H9 (cell line): ENCODE results near the gene CAVIN1. TPM values are rescaled to one million over a fixed set of nuclear protein-coding genes. Genes with fewer than 3 reads are reported as not detected.

Source experiments
- DNase-seq: peaks from one replicate; pipeline ENCODE4 v3.0.0-alpha.2; 2017
- H2AFZ ChIP-seq: one replicate; pipeline ENCODE4 v1.6.1; 2013; ENCODE audit warnings: mild to moderate bottlenecking, low read length, control low read depth, moderate library complexity
- H2AK5ac ChIP-seq: 2 replicates; pipeline ENCODE4 v1.6.1; 2013; ENCODE audit warnings: low read length, control low read depth, mixed read lengths; ENCODE audit not compliant: insufficient read length
- H2BK120ac ChIP-seq: one replicate; pipeline ENCODE4 v1.6.1; 2013; ENCODE audit warnings: low read depth, mild to moderate bottlenecking, low read length, control low read depth, inconsistent platforms; ENCODE audit not compliant: poor library complexity, severe bottlenecking
- H2BK12ac ChIP-seq: 2 replicates; pipeline ENCODE4 v1.6.1; 2013; ENCODE audit warnings: low read length, control low read depth, mixed read lengths, low read depth; ENCODE audit not compliant: insufficient read length
- H2BK15ac ChIP-seq: 2 replicates; pipeline ENCODE4 v1.6.1; 2013; ENCODE audit warnings: low read depth, low read length, control low read depth
- H2BK20ac ChIP-seq: one replicate; pipeline ENCODE4 v1.6.1; 2013; ENCODE audit warnings: low read depth, mild to moderate bottlenecking, low read length, control low read depth, inconsistent platforms; ENCODE audit not compliant: poor library complexity, severe bottlenecking
- H2BK5ac ChIP-seq: 2 replicates; pipeline ENCODE4 v1.6.1; 2013; ENCODE audit warnings: low read length, control low read depth, mixed read lengths; ENCODE audit not compliant: insufficient read length
- H3K14ac ChIP-seq: 2 replicates; pipeline ENCODE4 v1.6.1; 2013; ENCODE audit warnings: low read length, control low read depth; ENCODE audit not compliant: insufficient read depth
- H3K18ac ChIP-seq: 2 replicates; pipeline ENCODE4 v1.6.1; 2013; ENCODE audit warnings: low read depth, mild to moderate bottlenecking, mixed read lengths, low read length, control low read depth; ENCODE audit not compliant: insufficient read length
- H3K23ac ChIP-seq: 2 replicates; pipeline ENCODE4 v1.6.1; 2013; ENCODE audit warnings: low read length, control low read depth, mixed read lengths, low read depth; ENCODE audit not compliant: insufficient read length
- H3K23me2 ChIP-seq: 2 replicates; pipeline ENCODE4 v1.6.1; 2013; ENCODE audit warnings: low read depth, mild to moderate bottlenecking, mixed read lengths, low read length, control low read depth; ENCODE audit not compliant: insufficient read length, poor library complexity, severe bottlenecking
- H3K27ac ChIP-seq: 2 replicates; pipeline ENCODE4 v1.5.1; 2013; ENCODE audit warnings: low read length, control low read depth, mixed read lengths, low read depth; ENCODE audit not compliant: insufficient read length
- H3K27me3 ChIP-seq: 2 replicates; pipeline ENCODE4 v1.6.1; 2013; ENCODE audit warnings: low read length, control low read depth, inconsistent platforms; ENCODE audit not compliant: insufficient read depth
- H3K4ac ChIP-seq: 2 replicates; pipeline ENCODE4 v1.6.1; 2013; ENCODE audit warnings: low read depth, mild to moderate bottlenecking, control low read depth, inconsistent platforms, low read length, moderate library complexity
- H3K4me1 ChIP-seq: 2 replicates; pipeline ENCODE4 v1.6.1; 2013; ENCODE audit warnings: low read length, control low read depth, inconsistent platforms; ENCODE audit not compliant: insufficient read depth
- H3K4me2 ChIP-seq: 2 replicates; pipeline ENCODE4 v1.6.1; 2013; ENCODE audit warnings: low read length, control low read depth, mixed read lengths; ENCODE audit not compliant: insufficient read length, insufficient read depth
- H3K56ac ChIP-seq: 2 replicates; pipeline ENCODE4 v1.6.1; 2013; ENCODE audit warnings: low read depth, mild to moderate bottlenecking, mixed read lengths, low read length, control low read depth; ENCODE audit not compliant: insufficient read length
- H3K79me1 ChIP-seq: 2 replicates; pipeline ENCODE4 v1.6.1; 2013; ENCODE audit warnings: low read depth, mild to moderate bottlenecking, moderate library complexity, low read length, control low read depth, inconsistent platforms; ENCODE audit not compliant: insufficient read depth, poor library complexity, severe bottlenecking
- H3K79me2 ChIP-seq: 2 replicates; pipeline ENCODE4 v1.6.1; 2013; ENCODE audit warnings: low read length, control low read depth, inconsistent platforms; ENCODE audit not compliant: insufficient read depth
- H3K9ac ChIP-seq: 2 replicates; pipeline ENCODE4 v1.6.1; 2013; ENCODE audit warnings: low read length, control low read depth, mixed read lengths; ENCODE audit not compliant: insufficient read length; ENCODE audit errors: extremely low read depth
- H3K9me3 ChIP-seq: one replicate; pipeline ENCODE4 v1.6.1; 2013; ENCODE audit warnings: low read depth, low read length, inconsistent platforms; ENCODE audit not compliant: control insufficient read depth
- H3T11ph ChIP-seq: one replicate; pipeline ENCODE4 v1.6.1; 2013; ENCODE audit warnings: mild to moderate bottlenecking, low read length, control low read depth, inconsistent platforms
- H4K20me1 ChIP-seq: one replicate; pipeline ENCODE4 v1.6.1; 2013; ENCODE audit not compliant: control insufficient read depth, insufficient read length, insufficient read depth
- H4K5ac ChIP-seq: 2 replicates; pipeline ENCODE4 v1.6.1; 2013; ENCODE audit warnings: low read depth, mild to moderate bottlenecking, mixed read lengths, low read length, control low read depth; ENCODE audit not compliant: insufficient read length
- H4K8ac ChIP-seq: replicated peaks from 2 replicates; pipeline ENCODE4 v1.6.1; 2013; ENCODE audit warnings: low read length, control low read depth, mixed read lengths, low read depth; ENCODE audit not compliant: insufficient read length
- H4K91ac ChIP-seq: 2 replicates; pipeline ENCODE4 v1.6.1; 2013; ENCODE audit warnings: low read depth, mild to moderate bottlenecking, moderate library complexity, mixed read lengths, low read length, control low read depth; ENCODE audit not compliant: insufficient read length
- H3K27ac Mint-ChIP-seq, 3 experiments: 2 replicates in 2 of 3; 3 replicates in 1 of 3; pipeline ENCODE4 v1.8.0; 2020 to 2021; ENCODE audit warnings: mixed read lengths in 3 of 3, mild to moderate bottlenecking in 1 of 3, moderate library complexity in 1 of 3
- H3K27me3 Mint-ChIP-seq: 2 replicates; pipeline ENCODE4 v1.8.0; 2021; ENCODE audit warnings: low read depth, mild to moderate bottlenecking, moderate library complexity, mixed read lengths
- H3K36me3 Mint-ChIP-seq, 3 experiments: 2 replicates in 2 of 3; 3 replicates in 1 of 3; pipeline ENCODE4 v1.8.0; 2020 to 2021; ENCODE audit warnings: low read depth in 3 of 3, mixed read lengths in 3 of 3; ENCODE audit not compliant: insufficient read depth in 1 of 3
- H3K4me1 Mint-ChIP-seq, 2 experiments: 2 replicates each; pipeline ENCODE4 v1.8.0; 2020; ENCODE audit warnings: mixed read lengths in 2 of 2
- H3K4me3 Mint-ChIP-seq, 2 experiments: 2 replicates in 1 of 2; 3 replicates in 1 of 2; pipeline ENCODE4 v1.8.0; 2020 to 2021; ENCODE audit warnings: mild to moderate bottlenecking in 2 of 2, mixed read lengths in 2 of 2, moderate library complexity in 1 of 2
- H3K9me3 Mint-ChIP-seq, 2 experiments: 2 replicates in 1 of 2; 3 replicates in 1 of 2; pipeline ENCODE4 v1.8.0; 2020; ENCODE audit warnings: mild to moderate bottlenecking in 2 of 2, mixed read lengths in 2 of 2, moderate library complexity in 1 of 2
- WGBS: extraction: QIAGEN DNeasy Blood & Tissue Kit; methylation state at CpG from one replicate; pipeline ENCODE4 v1.1.7; 2013; ENCODE audit warnings: missing lambda C conversion rate, low lambda C conversion rate, mixed read lengths; ENCODE audit not compliant: insufficient read length; ENCODE audit errors: extremely low coverage; 5-methylcytosine and 5-hydroxymethylcytosine counted together
- total RNA-seq: library from RNA; stranded (reverse); gene quantifications from 2 replicates; pipeline ENCODE4 v1.2.1, GENCODE V29; 2021
- TF ChIP-seq, protein P1 (sequence below): fragments of 200-600 bp; sonication (generic); conservative IDR thresholded peaks from 3 replicates; pipeline ENCODE4 v1.8.0; 2021; ENCODE audit warnings: antibody characterized with exemption, mild to moderate bottlenecking

CAVIN1 gene
- total RNA-seq, 1 experiment from 2014 or later, result 65.2 TPM

DNA sequence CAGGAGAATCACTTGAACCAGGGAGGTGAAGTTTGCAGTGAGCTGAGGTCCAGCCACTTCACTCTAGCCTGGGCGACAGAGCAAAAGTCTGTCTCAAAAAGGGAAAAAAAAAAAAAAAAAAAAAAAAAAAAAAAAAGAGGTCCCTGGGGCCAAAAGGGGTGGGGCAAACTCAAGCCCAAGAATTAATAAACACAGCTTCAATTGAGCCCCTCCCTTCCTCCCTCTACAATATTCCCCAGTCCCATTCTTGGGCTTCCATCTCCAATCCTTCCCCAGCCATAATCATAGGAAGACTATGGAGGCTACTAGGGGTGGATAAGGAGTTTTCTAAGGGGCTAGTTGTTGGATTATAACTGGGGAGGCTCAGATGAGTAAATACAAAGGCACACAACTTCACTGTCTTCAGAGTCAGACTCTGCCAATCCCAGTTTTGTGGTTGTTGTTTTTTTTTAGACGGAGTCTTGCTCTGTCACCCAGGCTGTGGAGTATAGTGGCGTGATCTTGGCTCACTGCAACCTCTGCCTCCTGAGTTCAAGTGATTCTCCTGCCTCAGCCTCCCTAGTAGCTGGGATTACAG lies 9.5 kb downstream of the CAVIN1 start:
- no peak overlapping the region for H3T11ph ChIP-seq
- no peak overlapping the region for H3K23ac ChIP-seq
- no peak overlapping the region for H2BK12ac ChIP-seq
- no peak for DNase-seq
- no peaks in the 10 kb centered on the region for H3K27me3 Mint-ChIP-seq
- H3K9me3 Mint-ChIP-seq, result no peaks in the 10 kb centered on the region
- H3K79me2 ChIP-seq, result no peaks in the 10 kb centered on the region
- H3K56ac ChIP-seq, result no peak overlapping the region
- H2BK5ac ChIP-seq, result no peak overlapping the region
- no peak overlapping the region; a peak in 1 of 7 replicates for H3K27ac Mint-ChIP-seq
- H3K4me1 ChIP-seq, result peaks cover 4% of the 10 kb centered on the region; the same call in 1 of the 2 replicates
- no peak overlapping the region for H2AFZ ChIP-seq
- no peak overlapping the region for H3K27ac ChIP-seq
- no peak overlapping the region for H2BK15ac ChIP-seq
- peaks cover 0 to 9% (median 5%) of the 10 kb centered on the region in 3 experiments; a peak in 3 of 7 replicates for H3K36me3 Mint-ChIP-seq
- no peak overlapping the region for H4K8ac ChIP-seq
- no peaks in the 10 kb centered on the region for H3K23me2 ChIP-seq
- TF ChIP-seq, protein P1, sequence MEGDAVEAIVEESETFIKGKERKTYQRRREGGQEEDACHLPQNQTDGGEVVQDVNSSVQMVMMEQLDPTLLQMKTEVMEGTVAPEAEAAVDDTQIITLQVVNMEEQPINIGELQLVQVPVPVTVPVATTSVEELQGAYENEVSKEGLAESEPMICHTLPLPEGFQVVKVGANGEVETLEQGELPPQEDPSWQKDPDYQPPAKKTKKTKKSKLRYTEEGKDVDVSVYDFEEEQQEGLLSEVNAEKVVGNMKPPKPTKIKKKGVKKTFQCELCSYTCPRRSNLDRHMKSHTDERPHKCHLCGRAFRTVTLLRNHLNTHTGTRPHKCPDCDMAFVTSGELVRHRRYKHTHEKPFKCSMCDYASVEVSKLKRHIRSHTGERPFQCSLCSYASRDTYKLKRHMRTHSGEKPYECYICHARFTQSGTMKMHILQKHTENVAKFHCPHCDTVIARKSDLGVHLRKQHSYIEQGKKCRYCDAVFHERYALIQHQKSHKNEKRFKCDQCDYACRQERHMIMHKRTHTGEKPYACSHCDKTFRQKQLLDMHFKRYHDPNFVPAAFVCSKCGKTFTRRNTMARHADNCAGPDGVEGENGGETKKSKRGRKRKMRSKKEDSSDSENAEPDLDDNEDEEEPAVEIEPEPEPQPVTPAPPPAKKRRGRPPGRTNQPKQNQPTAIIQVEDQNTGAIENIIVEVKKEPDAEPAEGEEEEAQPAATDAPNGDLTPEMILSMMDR, result no peak
- H3K4me1 Mint-ChIP-seq, result peaks cover 8 to 25% of the 10 kb centered on the region in 2 experiments
- no peaks in the 10 kb centered on the region for H3K79me1 ChIP-seq
- no peaks in the 10 kb centered on the region for H4K20me1 ChIP-seq
- H3K14ac ChIP-seq, result no peak overlapping the region
- no peak overlapping the region for H3K4me2 ChIP-seq
- H3K4me3 Mint-ChIP-seq, result no peak overlapping the region
- H3K18ac ChIP-seq, result no peak overlapping the region
- no peak overlapping the region for H2BK20ac ChIP-seq
- H3K9ac ChIP-seq, result no peak overlapping the region
- H2AK5ac ChIP-seq, result no peak overlapping the region
- no peaks in the 10 kb centered on the region for H3K9me3 ChIP-seq
- H4K91ac ChIP-seq, result no peak overlapping the region
- H2BK120ac ChIP-seq, result no peak overlapping the region
- no peak overlapping the region for H3K4ac ChIP-seq
- no peaks in the 10 kb centered on the region for H3K27me3 ChIP-seq
- H4K5ac ChIP-seq, result no peak overlapping the region
- WGBS, result no CpG with 5 or more reads among the region's 3 CpGs
